Daoy (cell line): ENCODE data around the gene NFYC. TPM values are rescaled to one million over a fixed set of nuclear protein-coding genes. Genes with fewer than 3 reads are reported as not detected.
"Not testable (repeated sequence)": the region's sequence is repeated elsewhere in the genome, so short reads cannot be mapped to it uniquely, and the experiment has no call there.

Experiments used
- DNase-seq: peaks from one replicate; pipeline ENCODE4 v3.0.0-alpha.2; 2015; ENCODE audit warnings: low read depth
- total RNA-seq: library from RNA; depleted of rRNA; stranded (reverse); fragments of >200 nt; shearing (Covaris generic); gene quantifications from 2 replicates; pipeline ENCODE4 v1.2.3, GENCODE V29; 2014

Gene NFYC
- total RNA-seq, 1 experiment from 2014 or later: 24.2 TPM

- DNase-seq: peak; percentile 83
Measured at GRCh38 chr1:40665335-40666171, 26.0 kb upstream of the NFYC start, which contains the start of gene RIMS3. TSS of gene RIMS3 (minus strand) at chr1:40665682. CDS start at chr1:40641925, 23,757 bp downstream.

GRCh38 chr1:40668769-40669525, 22.6 kb upstream of the NFYC start:
- peak; percentile 80 for DNase-seq

GRCh38 chr1:40673452-40673851, 18.1 kb upstream of the NFYC start:
- DNase-seq: no peak

- DNase-seq: no peak
Measured at GRCh38 chr1:40676501-40676900, 15.0 kb upstream of the NFYC start.

- DNase-seq: no peak
Measured at GRCh38 chr1:40679165-40679953, 12.1 kb upstream of the NFYC start.

- DNase-seq: no peak
Measured at GRCh38 chr1:40684669-40685068, 6.8 kb upstream of the NFYC start.

- DNase-seq: no peak
Measured at GRCh38 chr1:40687059-40687458, 4.4 kb upstream of the NFYC start.

- no peak for DNase-seq
Measured at GRCh38 chr1:40687661-40688060, 3.8 kb upstream of the NFYC start.

GRCh38 chr1:40689737-40690136, 1.8 kb upstream of the NFYC start:
- no peak for DNase-seq

- no peak for DNase-seq
Measured at GRCh38 chr1:40690771-40691537, 550 bp upstream of the NFYC start.

GRCh38 chr1:40692429-40692895, 958 bp downstream of the NFYC start:
- DNase-seq: no peak

- no peak for DNase-seq
Measured at GRCh38 chr1:40693425-40693824, 1.9 kb downstream of the NFYC start.

GRCh38 chr1:40694353-40694874, 2.9 kb downstream of the NFYC start:
- DNase-seq: no peak

- no peak for DNase-seq
Measured at GRCh38 chr1:40696294-40696693, 4.8 kb downstream of the NFYC start.

GRCh38 chr1:40697436-40697835, 5.9 kb downstream of the NFYC start:
- no peak for DNase-seq

- no peak for DNase-seq
Measured at GRCh38 chr1:40699787-40700186, 8.3 kb downstream of the NFYC start.

GRCh38 chr1:40701684-40702083, 10.2 kb downstream of the NFYC start:
- no peak for DNase-seq

- DNase-seq: not testable (repeated sequence)
Measured at GRCh38 chr1:40702810-40703209, 11.3 kb downstream of the NFYC start.

GRCh38 chr1:40703316-40703715, 11.8 kb downstream of the NFYC start:
- DNase-seq: peak; percentile 81

- DNase-seq: no peak
Measured at GRCh38 chr1:40704817-40705733, 13.6 kb downstream of the NFYC start.
